ENCODE results near the gene CDC42EP4. TPM values are rescaled to one million over a fixed set of nuclear protein-coding genes. Genes with fewer than 3 reads are reported as not detected.

Gene CDC42EP4
- total RNA-seq, 1 donor from 2014 or later = 124 TPM

DNA sequence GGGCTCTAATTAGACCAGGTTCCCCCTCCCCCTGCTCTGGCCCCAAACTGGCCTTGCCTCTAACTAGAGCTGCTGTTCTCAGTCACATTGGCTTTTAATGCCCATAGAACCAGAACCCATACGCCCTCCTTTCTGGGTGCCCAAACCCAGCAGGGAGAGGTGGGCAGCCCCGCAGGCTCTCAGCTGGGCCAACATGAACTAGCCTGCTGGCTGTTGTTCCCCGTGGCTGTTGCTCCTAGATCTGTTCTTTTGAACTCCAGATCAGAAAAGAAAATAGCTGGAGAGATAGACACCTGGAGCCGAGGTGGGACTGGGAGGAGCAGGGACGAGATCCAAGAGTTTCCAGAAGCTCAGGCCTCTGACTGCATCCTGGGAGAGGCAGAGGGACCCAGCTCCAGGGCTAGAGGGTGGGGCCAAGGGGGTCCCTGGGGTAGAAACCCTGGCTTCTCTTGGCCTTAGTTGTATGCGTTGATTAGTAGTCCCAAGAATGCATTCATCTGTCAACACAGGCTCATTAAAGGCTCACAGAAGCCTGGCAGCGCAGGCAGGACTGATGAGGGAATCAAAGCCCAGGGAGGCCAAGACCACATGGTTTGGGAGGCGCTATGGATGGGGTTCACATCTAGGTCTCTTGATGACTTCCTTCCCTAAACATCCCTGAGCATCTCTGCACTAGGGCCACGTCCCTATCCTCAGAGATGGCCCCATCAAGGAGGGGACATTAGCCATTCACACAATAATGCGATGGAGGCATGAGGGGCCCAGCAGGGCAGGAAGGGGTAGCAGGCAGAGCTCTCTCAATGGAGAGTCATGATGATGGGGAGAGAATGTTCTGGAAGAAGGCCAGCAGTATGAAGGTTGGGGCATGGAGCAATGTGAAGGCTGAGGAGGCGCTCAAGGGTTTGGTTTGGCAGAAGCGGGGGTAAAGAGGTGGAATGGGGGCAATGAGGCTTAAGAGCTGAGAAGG lies 48.8 kb downstream of the CDC42EP4 start:
- Mint-ChIP-seq H3K4me1 (ENCODE audit: low read depth, unreplicated experiment) (peaks cover 16% of the 10 kb centered on the region), H3K27me3 (ENCODE audit: unreplicated experiment) (peaks cover 7% of the 10 kb centered on the region), H3K9me3 (ENCODE audit: unreplicated experiment) (peaks cover 3% of the 10 kb centered on the region), H3K4me3 (ENCODE audit: unreplicated experiment) (no peak overlapping the region), H3K36me3 (ENCODE audit: unreplicated experiment) (no peaks in the 10 kb centered on the region), H3K27ac (ENCODE audit: unreplicated experiment) (peak overlapping the region; percentile 12)
- DNase-seq = no peak
- TF ChIP-seq CTCF (IDR thresholded peaks at IDR 0.05; ENCODE audit: partially characterized antibody, unreplicated experiment) = no peak

DNA sequence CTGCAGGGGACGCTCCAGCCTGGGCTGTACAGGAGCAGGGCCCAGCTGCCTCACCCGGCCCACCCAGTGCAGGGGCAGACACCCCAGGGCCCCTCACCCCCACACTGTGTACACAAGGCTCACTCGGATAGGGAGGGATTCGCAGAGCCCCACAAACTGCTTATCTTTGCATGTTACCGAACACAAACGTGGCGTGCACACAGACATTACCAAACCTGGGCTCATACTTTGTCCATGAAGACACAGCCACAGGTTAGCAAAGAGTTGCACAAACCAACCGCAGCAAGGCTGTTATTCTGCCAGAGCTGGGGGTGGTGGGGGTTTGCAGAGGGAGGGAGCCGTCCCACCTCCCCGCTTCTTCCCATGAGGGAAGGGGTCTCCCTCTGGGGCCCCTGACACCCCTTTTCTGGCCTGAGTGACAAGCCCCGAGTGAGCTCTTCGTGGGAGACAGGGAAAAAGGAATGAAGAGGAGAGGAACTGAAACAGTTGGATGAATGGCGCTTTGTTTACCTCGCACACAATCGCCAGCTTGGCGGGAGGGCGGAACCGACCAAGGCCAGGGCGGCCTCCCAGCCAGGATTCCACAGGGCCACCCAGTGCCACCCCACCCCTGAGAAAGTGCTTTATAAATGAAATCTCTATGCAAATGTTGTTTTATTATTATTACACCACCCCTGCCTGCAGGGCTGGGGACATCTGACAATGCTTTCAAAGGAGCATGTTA lies 49.7 kb downstream of the CDC42EP4 start:
- peaks cover 3% of the 10 kb centered on the region for H3K9me3 Mint-ChIP-seq (ENCODE audit: unreplicated experiment)
- peaks cover 16% of the 10 kb centered on the region for H3K4me1 Mint-ChIP-seq (ENCODE audit: low read depth, unreplicated experiment)
- H3K27me3 Mint-ChIP-seq (ENCODE audit: unreplicated experiment) = peaks cover 7% of the 10 kb centered on the region
- peak overlapping the region; percentile 39 for H3K27ac Mint-ChIP-seq (ENCODE audit: unreplicated experiment)
- no peaks in the 10 kb centered on the region for H3K36me3 Mint-ChIP-seq (ENCODE audit: unreplicated experiment)
- no peak for DNase-seq
- no peak overlapping the region for H3K4me3 Mint-ChIP-seq (ENCODE audit: unreplicated experiment)
- no peak for TF ChIP-seq CTCF (IDR thresholded peaks at IDR 0.05; ENCODE audit: partially characterized antibody, unreplicated experiment)

GRCh38 chr17:73261617-73261951 lies 50.2 kb downstream of the CDC42EP4 start, which contains the start of gene CPSF4L:
Gene CPSF4L, minus strand, starts transcription at chr17:73261880. Its CDS starts 62 bp downstream, at chr17:73261818.
- DNase-seq = no peak
- Mint-ChIP-seq H3K36me3 (ENCODE audit: unreplicated experiment) (no peaks in the 10 kb centered on the region), H3K4me3 (ENCODE audit: unreplicated experiment) (no peak within 1 kb of the TSS), H3K27me3 (ENCODE audit: unreplicated experiment) (peaks cover 7% of the 10 kb centered on the region), H3K4me1 (ENCODE audit: low read depth, unreplicated experiment) (peaks cover 14% of the 10 kb centered on the region), H3K9me3 (ENCODE audit: unreplicated experiment) (peaks cover 3% of the 10 kb centered on the region), H3K27ac (ENCODE audit: unreplicated experiment) (peak within 1 kb of the TSS; percentile 39)
- TF ChIP-seq CTCF (IDR thresholded peaks at IDR 0.05; ENCODE audit: partially characterized antibody, unreplicated experiment) = no peak

- no peak for DNase-seq
- Mint-ChIP-seq H3K36me3 (ENCODE audit: unreplicated experiment) (no peaks in the 10 kb centered on the region), H3K27ac (ENCODE audit: unreplicated experiment) (no peak overlapping the region), H3K4me3 (ENCODE audit: unreplicated experiment) (no peak overlapping the region), H3K27me3 (ENCODE audit: unreplicated experiment) (peaks cover 3% of the 10 kb centered on the region), H3K9me3 (ENCODE audit: unreplicated experiment) (no peaks in the 10 kb centered on the region), H3K4me1 (ENCODE audit: low read depth, unreplicated experiment) (peaks cover 3% of the 10 kb centered on the region)
- TF ChIP-seq CTCF (IDR thresholded peaks at IDR 0.05; ENCODE audit: partially characterized antibody, unreplicated experiment) = no peak
Observed at GRCh38 chr17:73257516-73257915, 54.3 kb downstream of the CDC42EP4 start.
